Activated B cell treated with CpG ODN at 0.5 μM for 24 hours (primary cell): ENCODE measurements around the gene DNAAF3. TPM values are rescaled to one million over a fixed set of nuclear protein-coding genes. Genes with fewer than 3 reads are reported as not detected.
A peak's percentile ranks its signal among the peaks of the same experiment; 100 is the strongest.

Experiments
- ATAC-seq: fragments of 200-7000 bp; cut with Tn5 transposase; one replicate; pipeline ENCODE4 v1.10.0; 2021; ENCODE audit warnings: low read depth, mild to moderate bottlenecking, moderate library complexity
- CTCF ChIA-PET: fragments of 350-600 bp; sonication (Branson Sonifier 250); formaldehyde crosslinking; loops from one replicate; lab custom pipeline; 2021; ENCODE audit warnings: antibody characterized with exemption; lab: Charles Lee
- POLR2A ChIA-PET: fragments of 350-600 bp; sonication (Branson Sonifier 250); formaldehyde crosslinking; loops from one replicate; lab custom pipeline; 2021; ENCODE audit warnings: antibody characterized with exemption; lab: Charles Lee
- DNase-seq: peaks from one replicate; pipeline ENCODE4 v3.0.0; 2022
- H3K27ac Mint-ChIP-seq: one replicate; pipeline ENCODE4 v1.8.0; 2020; ENCODE audit warnings: mixed read lengths
- H3K27me3 Mint-ChIP-seq: one replicate; pipeline ENCODE4 v1.8.0; 2021; ENCODE audit warnings: mixed read lengths
- H3K36me3 Mint-ChIP-seq: one replicate; pipeline ENCODE4 v1.8.0; 2021; ENCODE audit warnings: low read depth, mixed read lengths
- H3K4me1 Mint-ChIP-seq: one replicate; pipeline ENCODE4 v1.8.0; 2021; ENCODE audit warnings: mixed read lengths
- H3K4me3 Mint-ChIP-seq: one replicate; pipeline ENCODE4 v1.8.0; 2020; ENCODE audit warnings: mild to moderate bottlenecking, mixed read lengths
- H3K9me3 Mint-ChIP-seq: one replicate; pipeline ENCODE4 v1.8.0; 2020; ENCODE audit warnings: mixed read lengths
- CTCF ChIP-seq: fragments of 200-600 bp; IDR thresholded peaks from one replicate; pipeline ENCODE4 v1.8.0; 2022; ENCODE audit warnings: antibody characterized with exemption, mild to moderate bottlenecking
- intact Hi-C: fragments of 100-400 bp; cut with micrococcal nuclease; formaldehyde crosslinking; loops from one replicate; pipeline ENCODE4 v1.15.1; 2024
- total RNA-seq: library from RNA; stranded (reverse); gene quantifications from 2 replicates; pipeline ENCODE4 v1.2.3, GENCODE V29; 2022

Gene DNAAF3
- total RNA-seq, 1 donor from 2014 or later: not detected

- ATAC-seq (no peak), DNase-seq (no peak)
- Mint-ChIP-seq H3K4me1 (peaks cover 3% of the 10 kb centered on the region), H3K9me3 (no peaks in the 10 kb centered on the region), H3K27ac (no peak overlapping the region), H3K4me3 (no peak overlapping the region), H3K36me3 (no peaks in the 10 kb centered on the region), H3K27me3 (peaks cover 22% of the 10 kb centered on the region)
- TF ChIP-seq CTCF: no peak
- intact Hi-C loops: no loop called here
- CTCF ChIA-PET: no interaction called here
- POLR2A ChIA-PET: no interaction called here
Measured at GRCh38 chr19:55186080-55186479, 19.7 kb upstream of the DNAAF3 start.

DNA sequence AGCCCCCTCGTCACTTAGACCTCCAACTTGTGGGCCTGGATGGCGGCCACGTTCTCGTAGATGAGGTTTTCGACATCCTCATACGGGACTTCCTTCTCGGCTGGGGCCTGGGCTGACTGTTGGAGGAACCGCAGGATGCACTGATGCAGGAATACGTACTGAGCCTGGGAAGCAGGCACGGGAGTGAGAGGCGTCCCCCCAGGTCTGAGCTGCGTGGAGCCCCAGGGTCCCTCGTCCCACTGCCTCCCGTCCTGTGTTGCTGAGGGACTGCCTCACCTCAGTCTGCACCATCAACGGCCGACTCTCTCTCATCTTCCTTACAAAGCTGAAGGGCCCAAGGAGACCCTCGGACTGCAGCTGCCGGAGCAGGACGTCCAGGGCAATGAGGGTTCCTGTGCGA lies 15.3 kb upstream of the DNAAF3 start:
- no peak for DNase-seq
- Mint-ChIP-seq H3K27me3 (peaks cover 53% of the 10 kb centered on the region), H3K27ac (no peak overlapping the region), H3K4me3 (no peak overlapping the region), H3K36me3 (no peaks in the 10 kb centered on the region), H3K9me3 (no peaks in the 10 kb centered on the region), H3K4me1 (peaks cover 20% of the 10 kb centered on the region)
- TF ChIP-seq CTCF: no peak
- intact Hi-C loops: no loop called here
- POLR2A ChIA-PET: no interaction called here
- ATAC-seq: no peak
- CTCF ChIA-PET: no interaction called here

DNA sequence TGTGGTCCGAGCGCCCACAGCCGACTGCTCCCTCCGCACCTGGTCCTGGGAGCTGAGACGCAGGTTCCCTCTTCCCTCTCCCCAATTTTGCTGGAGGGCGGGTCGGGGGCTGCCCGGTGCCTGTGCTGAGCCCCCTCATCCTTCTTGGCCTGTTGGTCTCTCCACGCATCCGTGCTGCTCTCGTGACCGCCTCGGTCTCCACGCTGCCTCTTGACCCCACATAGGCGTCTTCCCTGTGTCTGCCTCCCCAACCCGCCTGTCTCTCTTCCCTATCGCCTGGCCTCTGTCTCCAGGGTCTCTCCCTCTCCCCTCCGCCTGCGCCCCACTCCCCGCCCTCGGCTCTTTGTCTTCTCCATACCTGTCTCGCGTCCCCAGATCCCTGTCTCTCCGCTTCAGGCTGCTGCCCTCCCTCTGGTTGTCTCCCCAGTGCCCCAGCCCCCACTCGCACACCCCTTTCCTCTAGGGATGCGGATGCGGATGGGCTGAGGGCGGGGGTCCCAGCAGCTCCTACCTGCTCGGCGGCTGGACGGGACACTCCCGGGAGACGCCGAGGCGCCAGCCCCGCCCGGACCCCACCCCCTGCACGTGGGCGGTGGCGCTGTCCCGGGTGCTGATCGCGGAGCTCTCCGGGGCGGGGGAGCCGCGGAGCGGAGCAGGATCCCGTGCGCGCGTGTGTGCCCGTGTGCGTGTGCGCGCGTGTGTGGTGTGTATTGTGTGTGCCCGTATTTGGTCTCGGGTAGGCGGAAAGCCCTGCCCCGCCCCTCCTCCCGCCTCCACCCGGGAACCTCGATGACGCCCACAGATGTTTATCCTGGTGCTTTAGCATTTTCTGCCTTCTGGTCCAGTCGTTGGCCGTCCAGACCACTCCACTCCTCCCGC lies 13.4 kb upstream of the DNAAF3 start, which contains the start of gene SYT5:
SYT5 (minus strand) TSS at position 684 of the 879 bp plus-strand sequence. CDS start 1,248 bp downstream, outside the sequence.
- H3K36me3 Mint-ChIP-seq: no peaks in the 10 kb centered on the region
- no peak for TF ChIP-seq CTCF

DNA sequence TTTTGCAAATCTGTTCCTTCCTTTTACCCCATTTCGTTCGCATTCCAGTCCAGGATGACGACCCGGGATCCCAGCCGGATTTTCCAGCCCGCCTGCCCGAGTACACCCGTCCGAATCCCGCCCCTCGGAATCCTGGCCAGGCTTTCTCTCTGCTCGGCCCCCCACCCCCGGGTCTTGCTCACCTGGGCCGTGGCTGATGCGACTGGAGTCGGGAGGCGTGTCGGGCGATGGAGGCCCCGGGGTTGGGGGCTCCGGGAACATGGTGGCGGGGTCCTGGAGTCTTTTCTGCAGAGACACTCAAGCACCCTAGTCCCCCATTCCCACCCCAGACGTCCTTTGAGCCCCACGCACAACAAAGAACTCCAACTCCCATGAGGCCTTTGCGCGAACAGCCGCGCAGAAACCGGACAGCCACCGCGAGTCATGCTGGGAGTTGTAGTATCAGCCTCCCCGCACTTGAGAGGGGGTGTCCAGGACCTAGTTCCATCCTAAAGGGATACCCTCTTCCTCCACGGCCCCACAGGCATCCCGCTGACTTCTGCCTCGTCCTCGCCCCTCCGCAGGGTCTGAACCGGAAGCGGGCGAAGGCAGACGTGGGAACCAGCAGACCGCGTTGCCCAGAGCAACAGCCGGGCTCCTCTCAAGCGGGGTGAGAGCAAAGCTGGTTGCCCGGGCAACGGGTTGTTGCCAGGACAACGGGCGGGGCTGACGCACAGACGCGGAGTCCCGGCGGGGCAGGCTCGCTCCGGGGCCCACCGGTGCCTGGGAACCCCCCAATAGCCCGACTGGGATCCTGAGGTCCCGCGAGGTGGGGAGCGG lies 12.6 kb upstream of the DNAAF3 start:
- Mint-ChIP-seq H3K9me3 (no peaks in the 10 kb centered on the region), H3K4me3 (peak overlapping the region; percentile 79), H3K4me1 (peaks cover 22% of the 10 kb centered on the region), H3K27ac (peak overlapping the region; percentile 75), H3K36me3 (no peaks in the 10 kb centered on the region), H3K27me3 (peaks cover 69% of the 10 kb centered on the region)
- no peak for TF ChIP-seq CTCF
- ATAC-seq (peak; percentile 84), DNase-seq (peak; percentile 94)
- CTCF ChIA-PET: no interaction called here
- POLR2A ChIA-PET: interaction anchor here (0.9 to 2.1 kb wide), 4 partner anchors 75 to 160 kb away, joined by 3 to 7 read pairs (median 4); partner anchors contain the start of genes KMT5C and PPP6R1
- intact Hi-C loops: loop anchor here (1.0 to 5.0 kb wide), 5 partner anchors 18 to 160 kb away; partner anchors contain the start of genes KMT5C, PPP1R12C and PPP6R1

More for the DNA sequence above, 13.4 kb upstream of the DNAAF3 start, which contains the start of gene SYT5:
- Mint-ChIP-seq H3K4me1 (peaks cover 20% of the 10 kb centered on the region), H3K27me3 (peaks cover 62% of the 10 kb centered on the region), H3K4me3 (peak within 1 kb of the TSS; percentile 79), H3K27ac (peak within 1 kb of the TSS; percentile 75), H3K9me3 (no peaks in the 10 kb centered on the region)
- CTCF ChIA-PET: no interaction called here
- intact Hi-C loops: loop anchor here (1.0 to 5.0 kb wide), 5 partner anchors 19 to 159 kb away; partner anchors contain the start of genes KMT5C, PPP1R12C and PPP6R1
- DNase-seq (peak; percentile 66), ATAC-seq (peak; percentile 53)
- POLR2A ChIA-PET: interaction anchor here (0.5 to 2.1 kb wide), 6 partner anchors 39 to 403 kb away, joined by 3 to 7 read pairs (median 4); partner anchors contain the start of genes KMT5C and PPP6R1
